Activated CD8-positive, alpha-beta memory T cell treated with anti-CD3 and anti-CD28 coated beads for 48 hours (primary cell): Measurements from ENCODE around the gene PNMA6A.
"Not testable (repeated sequence)": the region's sequence is repeated elsewhere in the genome, so short reads cannot be mapped to it uniquely, and the experiment has no call there.

Source experiments
- DNase-seq, 3 experiments: peaks; one replicate each; pipeline ENCODE4 v3.0.0-alpha.2; 2020; ENCODE audit warnings: low read depth in 2 of 3, low spot score in 2 of 3

Gene PNMA6A

DNA sequence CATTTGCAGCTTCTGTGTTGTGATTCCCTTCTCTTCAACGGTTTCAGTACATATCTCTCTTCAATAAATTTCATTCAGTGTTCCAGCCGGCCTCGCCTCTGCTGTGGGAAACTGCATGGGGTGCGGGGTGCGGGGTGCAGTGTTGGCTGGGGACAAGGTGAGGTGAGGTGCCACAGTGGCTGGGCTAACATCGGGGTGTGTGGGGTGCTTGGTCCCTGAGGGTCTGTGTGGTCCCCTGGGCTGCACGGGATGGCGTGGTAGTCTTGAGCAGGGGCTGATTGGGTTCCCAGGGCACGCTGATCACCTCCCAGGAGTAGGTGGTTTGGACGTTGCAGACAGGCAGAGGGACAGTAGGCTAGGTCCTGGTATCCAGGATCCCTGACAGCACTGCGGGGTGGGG, 2.7 kb downstream of the PNMA6A start:
- DNase-seq, result no peak

DNA sequence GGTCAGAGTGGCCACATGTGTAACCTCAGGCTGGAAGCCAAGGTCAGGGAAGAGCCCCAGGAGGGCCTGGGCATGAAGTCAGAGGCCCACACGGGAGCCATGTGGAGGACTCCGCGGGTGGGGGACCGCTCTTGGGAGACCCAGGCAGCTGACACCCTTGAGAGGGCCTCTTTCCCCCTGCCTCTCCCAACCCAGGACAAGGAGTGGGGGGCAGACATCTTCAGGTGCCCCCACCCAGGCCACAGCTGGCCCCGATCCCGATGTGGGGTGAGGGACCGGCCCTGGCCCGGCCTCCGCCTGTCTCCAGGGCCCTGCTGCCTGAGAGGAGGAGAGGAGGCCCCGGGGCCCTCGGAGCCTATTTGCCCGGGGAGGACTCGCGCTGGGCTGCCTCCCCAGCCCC, 3.1 kb downstream of the PNMA6A start:
- no peak for DNase-seq

DNA sequence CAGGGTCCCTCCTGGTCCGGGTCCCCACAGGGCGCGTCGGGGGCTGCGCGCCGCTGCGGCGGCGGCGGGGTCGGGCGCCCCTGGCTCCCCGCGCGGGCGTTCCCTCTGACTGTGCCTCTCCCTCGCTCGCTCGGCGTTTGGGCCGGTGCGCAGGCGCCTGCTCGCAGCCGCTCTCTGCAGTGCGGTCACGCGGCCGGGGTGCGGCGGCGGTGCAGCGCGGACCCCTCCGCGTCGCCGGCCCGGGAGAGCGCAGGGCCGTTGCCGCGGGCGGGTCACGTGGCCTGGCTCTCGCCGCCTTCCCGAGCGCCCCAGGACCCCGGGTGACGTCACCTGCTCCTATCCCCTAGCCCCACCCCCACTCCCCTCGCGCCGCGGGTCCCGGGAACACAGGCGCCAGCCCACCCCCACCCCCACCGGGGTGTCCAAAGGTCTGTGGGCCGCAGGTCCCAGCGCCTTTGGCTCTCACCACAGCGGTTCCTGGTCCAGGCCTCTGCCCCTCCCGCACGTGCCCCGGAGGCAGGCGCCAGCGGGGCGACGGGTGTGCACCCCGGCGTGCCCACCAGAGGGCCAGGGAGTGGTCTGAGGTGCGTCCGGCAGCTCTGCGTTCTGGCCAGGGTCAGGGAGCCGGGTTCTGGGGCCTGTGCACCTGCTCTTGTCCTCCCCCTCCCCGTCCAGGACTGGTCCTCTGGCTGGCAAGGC, 5.3 kb downstream of the PNMA6A start:
- DNase-seq, result not testable (repeated sequence)

DNA sequence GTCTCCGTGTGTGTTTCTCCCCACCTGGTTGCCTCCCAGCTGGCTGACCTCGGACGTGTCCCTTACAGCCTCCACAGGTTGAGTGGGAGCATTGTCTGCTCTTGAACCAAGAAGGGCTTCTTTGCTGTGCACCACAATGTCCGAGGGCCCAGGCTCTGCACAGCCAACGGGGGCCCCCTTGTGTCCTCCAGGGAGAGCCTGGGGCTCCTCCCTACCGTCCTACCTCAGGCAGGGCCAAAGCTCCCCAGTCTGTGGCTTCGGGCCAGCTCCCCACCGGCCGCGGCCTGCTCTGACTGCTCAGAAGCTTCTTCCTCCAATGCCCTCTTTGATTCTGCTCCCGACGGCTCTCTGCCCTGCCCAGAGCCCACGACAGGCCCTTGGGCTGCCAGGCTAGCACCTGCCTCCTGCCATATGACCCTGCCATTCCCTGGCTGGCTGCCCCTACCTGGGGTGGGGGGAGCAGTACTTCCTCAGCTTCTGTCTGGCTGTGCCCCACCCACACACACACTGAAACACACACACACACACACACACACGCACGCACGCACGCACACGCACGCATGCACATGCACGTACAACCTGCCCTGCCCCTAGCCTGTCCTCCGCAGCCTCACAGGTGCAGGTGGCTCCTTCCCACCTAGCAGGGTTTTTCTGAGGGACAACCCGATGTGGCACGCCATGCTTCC, 11.1 kb downstream of the PNMA6A start:
- not testable (repeated sequence) for DNase-seq

DNA sequence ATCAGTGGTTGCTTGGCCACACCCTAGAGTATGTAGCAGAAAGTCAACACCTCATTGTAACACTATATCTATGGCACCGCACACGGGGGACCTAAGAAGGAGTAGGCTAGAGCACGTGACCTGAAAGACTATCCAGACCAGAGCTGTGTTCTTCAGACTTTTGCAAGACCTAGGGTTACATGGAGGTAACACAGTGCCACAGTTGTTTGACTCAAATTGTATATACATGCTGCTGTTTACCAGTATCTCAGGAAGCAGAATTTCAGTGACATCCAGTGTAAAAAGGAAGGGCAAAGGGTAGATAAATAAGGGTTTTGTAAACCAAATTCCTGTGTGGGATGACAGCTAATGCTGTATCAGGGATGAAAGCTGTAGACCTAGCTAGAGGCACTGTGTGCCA, 30.2 kb downstream of the PNMA6A start:
- DNase-seq, result no peak

DNA sequence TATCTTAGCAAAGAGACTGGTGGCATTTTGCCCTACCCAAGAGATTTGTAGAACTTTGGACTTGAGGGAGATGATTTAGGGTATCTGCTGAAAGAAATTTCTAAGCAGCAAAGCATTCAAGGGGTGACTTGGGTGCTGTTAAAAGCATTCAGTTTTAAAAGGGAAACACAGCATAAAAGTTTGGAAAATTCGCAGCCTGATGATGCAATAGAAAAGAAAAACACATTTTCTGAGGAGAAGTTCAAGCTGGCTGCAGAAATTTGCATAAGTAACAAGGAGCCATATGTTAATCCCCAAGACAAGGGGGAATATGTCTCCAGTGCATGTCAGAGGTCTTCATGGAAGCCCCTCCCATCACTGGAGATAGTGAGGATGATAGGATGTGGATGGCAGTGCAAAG, 32.7 kb downstream of the PNMA6A start:
- not testable (repeated sequence) for DNase-seq

DNA sequence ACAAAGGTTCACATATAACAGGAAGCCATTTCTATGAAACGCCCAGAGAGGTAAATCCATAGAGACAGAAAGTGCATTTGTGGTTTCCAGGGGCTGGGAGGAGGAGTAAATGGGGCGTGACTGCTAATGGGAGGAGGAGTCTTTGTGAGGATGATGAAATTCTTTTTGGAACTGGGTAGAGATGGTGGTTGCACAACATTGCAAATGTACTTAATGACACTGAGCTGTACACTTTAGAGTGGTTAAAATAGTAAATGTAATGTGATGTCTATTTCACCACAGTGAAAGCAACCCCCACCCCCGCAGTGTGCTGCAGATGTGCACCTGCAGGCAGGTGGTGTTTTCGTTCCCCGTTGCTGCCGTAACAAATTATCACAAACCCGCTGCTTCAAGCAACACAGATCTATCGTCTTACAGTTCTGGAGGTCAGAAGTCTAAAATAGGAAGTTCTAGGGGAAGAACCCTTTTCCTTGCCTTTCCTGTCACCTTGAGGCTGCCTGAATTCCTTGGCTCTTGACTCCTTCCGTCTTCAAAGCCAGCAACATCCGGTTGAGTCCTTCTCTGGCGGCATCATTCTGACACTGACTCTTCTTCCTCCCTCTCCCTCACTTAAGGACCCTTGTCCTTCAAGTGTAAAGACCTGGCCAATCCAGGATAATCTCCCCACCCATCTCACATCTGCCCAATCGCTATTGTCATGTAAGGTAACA, 34.0 kb downstream of the PNMA6A start:
- DNase-seq, result not testable (repeated sequence)

DNA sequence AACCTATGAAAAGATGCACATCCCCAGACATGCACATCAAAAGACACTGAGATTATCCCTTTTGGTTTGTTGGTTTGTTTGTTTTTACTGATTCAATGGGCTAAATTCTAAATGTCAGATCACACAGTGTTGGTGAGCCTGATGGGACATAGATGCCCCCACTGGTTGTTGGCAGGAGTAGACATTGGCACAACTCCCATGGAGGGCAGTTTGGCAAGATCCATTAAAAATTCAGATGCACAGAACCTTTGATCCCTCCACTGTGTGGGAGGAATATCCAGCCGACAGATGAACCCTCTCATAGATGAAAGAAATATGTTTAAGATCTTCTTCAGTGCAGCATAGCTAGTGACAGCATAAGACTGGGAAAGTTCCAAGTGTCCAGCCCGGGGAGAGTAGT, 38.5 kb downstream of the PNMA6A start:
- not testable (repeated sequence) for DNase-seq

DNA sequence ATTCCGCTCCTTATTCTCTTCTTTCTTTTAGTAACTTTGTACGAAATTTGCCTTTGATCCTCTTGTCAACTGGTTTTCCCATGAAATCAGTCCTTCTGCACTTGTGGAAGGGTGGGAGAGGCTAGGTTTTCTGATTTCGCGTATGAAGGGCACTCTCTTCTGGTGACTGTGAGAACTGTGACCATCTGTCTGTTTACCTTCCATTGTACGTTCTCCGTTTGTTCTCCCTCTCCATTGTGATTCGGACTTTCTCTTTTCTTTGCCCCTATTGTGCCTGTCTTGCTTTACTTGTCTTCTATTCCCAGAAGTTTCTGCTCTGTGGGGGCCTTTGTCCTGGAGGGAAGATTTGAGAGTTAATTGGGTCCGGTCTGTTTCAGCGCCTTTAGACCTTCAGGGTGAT, 41.6 kb downstream of the PNMA6A start:
- not testable (repeated sequence) for DNase-seq

DNA sequence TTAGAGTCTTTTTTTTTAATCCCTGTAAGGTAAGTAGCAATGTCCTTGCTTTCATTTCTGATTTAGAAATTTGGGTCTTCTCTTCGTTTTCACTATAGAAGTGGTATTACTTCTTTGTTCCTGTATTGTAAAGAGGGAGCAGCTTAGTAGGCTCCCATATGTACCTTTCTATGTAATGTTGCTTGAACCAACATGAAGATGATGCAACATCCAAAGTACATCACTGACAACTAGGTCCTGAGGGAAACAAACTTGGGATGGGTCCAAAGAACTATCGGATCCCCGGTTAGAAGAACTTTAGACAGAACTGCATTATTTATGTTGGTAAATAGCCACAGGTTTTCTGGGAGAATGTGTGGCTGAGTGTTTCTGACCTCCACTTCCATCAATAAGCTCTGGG, 45.5 kb downstream of the PNMA6A start:
- not testable (repeated sequence) for DNase-seq

DNA sequence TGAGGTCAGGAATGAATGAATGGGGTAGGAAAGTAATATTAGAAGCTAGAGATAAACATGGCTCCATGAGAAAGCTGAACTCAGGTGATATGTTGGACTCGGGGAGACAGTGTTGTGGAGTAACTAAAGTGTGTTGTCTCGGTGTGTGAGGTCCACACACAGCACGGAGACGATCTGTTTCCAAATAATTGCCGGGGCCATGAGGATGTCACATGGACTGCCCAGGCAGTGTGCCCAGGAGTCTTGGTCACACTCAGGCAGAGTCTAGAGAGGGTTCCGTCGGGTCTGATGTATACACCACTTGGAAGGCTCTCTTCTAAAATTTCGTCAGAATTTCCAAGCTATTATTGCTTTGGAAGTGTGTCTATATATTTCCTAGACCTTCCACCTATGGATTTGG, 48.0 kb downstream of the PNMA6A start:
- not testable (repeated sequence) for DNase-seq

DNA sequence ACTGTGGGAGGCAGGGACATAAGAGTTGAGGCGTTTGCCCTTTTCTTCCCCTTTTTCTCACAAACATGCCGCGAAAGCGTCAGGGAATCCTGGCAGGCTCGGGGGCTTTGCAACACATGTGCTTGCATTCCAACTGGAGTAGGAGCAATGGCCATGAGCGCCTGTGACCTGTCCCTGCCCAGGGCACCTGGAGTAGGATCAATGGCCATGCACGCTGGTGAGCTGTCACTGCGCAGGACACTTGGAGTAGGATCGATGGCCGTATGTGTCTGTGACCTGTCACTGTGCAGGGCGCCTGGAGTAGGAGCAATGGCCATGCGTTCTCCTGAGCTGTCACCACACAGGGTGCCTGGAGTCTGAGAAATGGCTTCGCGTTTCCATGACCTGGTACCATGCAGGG, 51.2 kb downstream of the PNMA6A start:
- not testable (repeated sequence) for DNase-seq
